HG02885 (cell line): ENCODE data around the gene TPM3.
"Not testable (repeated sequence)": the region's sequence is repeated elsewhere in the genome, so short reads cannot be mapped to it uniquely, and the experiment has no call there.

Experiments used
- ATAC-seq: cut with Tn5 transposase; IDR thresholded peaks from one replicate; pipeline ENCODE4 v1.9.1; 2021; ENCODE audit warnings: mild to moderate bottlenecking; ENCODE audit not compliant: unreplicated experiment, poor library complexity

TPM3 gene

GRCh38 chr1:154171223-154171583 is 20.7 kb downstream of the TPM3 start:
- no peak for ATAC-seq

GRCh38 chr1:154170547-154171222 is 21.2 kb downstream of the TPM3 start:
- ATAC-seq = no peak

- ATAC-seq = no peak
Measured at GRCh38 chr1:154167461-154167860, 24.4 kb downstream of the TPM3 start.

- ATAC-seq = no peak
Measured at GRCh38 chr1:154166207-154166606, 25.7 kb downstream of the TPM3 start.

- no peak for ATAC-seq
Measured at GRCh38 chr1:154159554-154159953, 32.3 kb downstream of the TPM3 start.

- no peak for ATAC-seq
Measured at GRCh38 chr1:154158307-154159125, 33.4 kb downstream of the TPM3 start.

GRCh38 chr1:154157520-154158306 is 34.2 kb downstream of the TPM3 start:
- peak; percentile 86 for ATAC-seq

DNA sequence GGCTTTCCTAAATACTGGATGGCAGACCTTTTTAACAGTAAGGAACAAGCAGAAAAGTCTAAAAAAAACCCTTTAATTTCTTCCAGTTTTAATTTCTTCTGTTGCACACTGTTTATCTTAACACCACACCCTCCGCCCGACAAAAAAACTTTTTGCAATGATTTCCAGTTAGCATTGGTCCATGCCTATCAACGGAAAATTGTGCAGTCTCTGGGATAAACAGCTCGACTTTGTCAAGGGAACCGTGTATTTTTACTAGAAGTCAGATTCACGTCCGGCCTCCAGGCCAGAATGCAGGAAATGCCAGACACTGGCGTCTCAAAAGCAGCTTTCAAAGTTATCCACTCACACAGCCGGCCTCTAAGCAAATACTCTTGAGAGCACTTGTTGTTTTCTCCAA is 36.6 kb downstream of the TPM3 start:
- no peak for ATAC-seq

GRCh38 chr1:154154534-154155191 is 37.2 kb downstream of the TPM3 start, which contains the start of gene NUP210L:
NUP210L (minus strand) TSS chr1:154155073.
- ATAC-seq = no peak

DNA sequence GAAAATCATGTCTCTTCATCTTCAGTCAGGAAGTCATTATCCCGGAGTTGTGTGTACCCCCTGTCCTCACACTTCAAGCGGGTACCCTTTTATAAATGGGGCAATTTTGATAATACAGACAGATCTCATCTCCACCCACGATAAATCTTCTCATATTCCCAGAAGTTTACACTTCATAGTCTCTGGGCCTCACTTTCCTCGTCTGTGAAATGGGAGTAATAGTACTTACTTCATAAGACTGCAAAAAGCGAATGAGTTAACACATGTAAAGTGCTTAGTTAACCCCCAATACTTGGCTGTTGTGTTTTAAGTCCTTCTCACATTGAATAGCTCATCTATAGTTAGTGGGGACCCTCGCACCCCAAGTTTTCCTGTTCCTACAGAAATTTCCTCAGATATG is 37.8 kb downstream of the TPM3 start:
- no peak for ATAC-seq

GRCh38 chr1:154151311-154151710 is 40.6 kb downstream of the TPM3 start:
- no peak for ATAC-seq

DNA sequence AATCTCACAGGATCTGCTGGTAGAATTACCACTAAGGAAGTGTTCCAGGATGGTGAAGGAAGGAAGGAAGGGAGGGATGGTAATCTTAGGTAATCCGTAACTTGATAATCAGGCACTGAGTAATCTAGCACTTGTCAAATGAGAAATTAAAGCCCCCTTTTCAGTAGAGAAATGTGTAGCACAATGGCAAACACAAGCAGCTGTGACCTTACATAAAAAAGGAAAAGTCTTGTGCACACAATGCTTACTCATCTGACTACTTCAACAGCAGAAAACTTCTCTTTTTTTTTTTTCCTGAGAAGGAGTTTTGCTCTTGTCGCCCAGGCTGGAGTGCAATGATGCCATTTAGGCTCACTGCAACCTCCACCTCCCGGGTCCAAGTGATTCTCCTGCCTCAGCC is 43.1 kb downstream of the TPM3 start:
- no peak for ATAC-seq

GRCh38 chr1:154147505-154147904 is 44.4 kb downstream of the TPM3 start:
- ATAC-seq = not testable (repeated sequence)

DNA sequence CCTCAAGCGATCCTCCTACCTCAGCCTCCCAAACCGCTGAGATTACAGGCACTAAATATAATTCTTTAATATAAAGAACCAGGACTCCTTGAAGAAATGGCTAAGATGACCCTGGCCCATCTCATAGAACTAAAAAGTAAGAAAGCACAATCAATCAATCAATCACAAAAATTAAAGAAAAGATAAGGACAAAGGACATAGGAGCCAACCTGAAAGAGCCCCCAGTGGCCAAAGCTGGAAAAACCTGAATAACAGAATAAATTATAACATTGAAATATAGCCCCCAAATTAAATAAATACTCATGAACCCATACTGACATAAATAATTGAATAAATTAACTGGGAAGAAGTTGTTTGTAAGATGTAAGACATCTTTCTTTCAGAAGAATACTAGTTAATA is 45.9 kb downstream of the TPM3 start:
- no peak for ATAC-seq

- no peak for ATAC-seq
Measured at GRCh38 chr1:154142358-154142757, 49.5 kb downstream of the TPM3 start.

GRCh38 chr1:154141240-154141639 is 50.7 kb downstream of the TPM3 start:
- ATAC-seq = no peak

GRCh38 chr1:154137888-154138287 is 54.0 kb downstream of the TPM3 start:
- no peak for ATAC-seq

GRCh38 chr1:154133256-154133655 is 58.6 kb downstream of the TPM3 start:
- no peak for ATAC-seq

- no peak for ATAC-seq
Measured at GRCh38 chr1:154129391-154129970, 62.4 kb downstream of the TPM3 start.

DNA sequence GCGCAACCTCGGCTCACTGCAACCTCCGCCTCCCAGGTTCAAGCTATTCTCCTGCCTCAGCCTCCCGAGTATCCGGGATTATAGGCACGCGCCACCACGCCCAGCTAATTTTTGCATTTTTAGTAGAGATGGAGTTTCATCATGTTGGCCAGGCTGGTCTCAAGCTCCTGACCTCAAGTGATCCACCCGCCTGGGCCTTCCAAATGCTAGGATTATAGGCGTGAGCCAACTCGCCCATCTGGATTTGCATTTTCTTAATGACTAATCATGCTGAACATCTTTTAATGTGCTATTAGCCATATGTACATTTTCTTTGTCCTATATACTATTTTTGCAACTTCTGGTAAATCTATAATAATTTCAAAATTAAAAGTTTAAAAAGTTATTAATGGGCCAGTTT is 68.7 kb downstream of the TPM3 start:
- ATAC-seq = not testable (repeated sequence)
